Renal cortical epithelial cell (primary cell): ENCODE results near the gene MUL1. TPM values are rescaled to one million over a fixed set of nuclear protein-coding genes. Genes with fewer than 3 reads are reported as not detected.
"Not testable (repeated sequence)": the region's sequence is repeated elsewhere in the genome, so short reads cannot be mapped to it uniquely, and the experiment has no call there.

ENCODE experiments used
- DNase-seq: peaks from one replicate; pipeline ENCODE4 v3.0.0-alpha.2; 2011; ENCODE audit warnings: low read depth
- total RNA-seq: library from RNA; depleted of rRNA; stranded (reverse); fragments of >200 nt; gene quantifications from 2 replicates; pipeline ENCODE4 v1.2.3, GENCODE V29; 2014

Gene MUL1
- total RNA-seq, 1 donor from 2014 or later = 66.7 TPM

DNA sequence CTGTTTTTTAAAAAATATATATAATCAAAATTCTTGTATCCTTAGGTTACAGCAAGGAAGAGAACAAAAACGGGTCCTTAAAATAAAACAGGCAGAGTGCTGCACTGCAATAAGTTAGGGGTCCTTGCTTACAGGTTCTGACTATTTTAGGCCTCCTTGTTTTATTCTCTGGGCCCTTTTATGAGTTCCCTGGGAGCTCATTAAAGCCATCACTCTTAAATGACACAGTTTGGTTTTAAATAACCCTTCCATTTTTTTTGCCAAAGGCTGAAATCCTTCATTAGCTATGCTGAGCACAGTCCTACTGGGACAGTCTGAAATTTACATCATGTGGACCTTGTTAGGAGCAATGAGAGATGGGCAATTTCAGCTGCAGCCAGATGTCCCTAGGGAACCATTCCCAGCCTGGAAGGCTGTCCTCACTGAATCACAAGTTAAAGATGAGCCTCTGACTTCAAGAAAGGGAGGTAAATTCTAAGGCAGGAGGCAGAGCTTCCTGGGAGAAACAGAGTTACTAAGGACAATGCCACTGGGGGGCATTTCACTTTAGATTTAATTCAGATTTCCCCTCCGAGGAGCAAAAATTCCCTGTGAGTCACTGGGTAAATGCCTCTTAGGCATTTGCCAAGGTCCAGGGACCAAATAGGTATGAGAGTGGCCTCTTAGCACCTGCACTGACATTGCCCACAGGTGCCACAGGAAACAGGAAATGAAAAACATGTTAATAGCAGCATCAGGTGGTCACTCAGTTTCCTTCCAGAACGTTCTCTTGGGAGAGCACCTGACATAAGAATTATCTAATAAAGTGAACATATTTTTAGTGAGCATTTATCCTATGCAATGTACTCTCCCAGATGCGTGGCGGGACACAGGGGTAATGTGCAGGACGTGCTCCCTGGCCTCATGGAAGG, 3.8 kb upstream of the MUL1 start:
- peak; percentile 39 for DNase-seq

GRCh38 chr1:20508411-20508771, 440 bp upstream of the MUL1 start:
- DNase-seq = no peak

DNA sequence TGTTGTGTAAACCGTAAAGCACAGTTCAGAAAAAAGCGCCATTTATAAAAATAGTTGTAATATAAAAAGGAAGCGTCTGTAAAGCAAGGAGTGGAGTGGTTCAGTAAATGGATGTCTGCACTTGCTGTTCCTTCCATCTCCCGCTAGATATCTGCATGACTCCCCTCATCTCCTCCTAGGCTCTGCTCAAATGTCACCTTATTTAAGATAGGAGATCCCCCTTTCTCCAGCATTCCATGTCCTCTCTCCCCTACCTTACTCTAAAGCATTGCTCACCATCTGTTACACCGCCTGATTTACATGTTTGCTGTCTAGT, 745 bp downstream of the MUL1 start:
- DNase-seq = no peak

GRCh38 chr1:20505488-20505887, 2.5 kb downstream of the MUL1 start:
- no peak for DNase-seq

DNA sequence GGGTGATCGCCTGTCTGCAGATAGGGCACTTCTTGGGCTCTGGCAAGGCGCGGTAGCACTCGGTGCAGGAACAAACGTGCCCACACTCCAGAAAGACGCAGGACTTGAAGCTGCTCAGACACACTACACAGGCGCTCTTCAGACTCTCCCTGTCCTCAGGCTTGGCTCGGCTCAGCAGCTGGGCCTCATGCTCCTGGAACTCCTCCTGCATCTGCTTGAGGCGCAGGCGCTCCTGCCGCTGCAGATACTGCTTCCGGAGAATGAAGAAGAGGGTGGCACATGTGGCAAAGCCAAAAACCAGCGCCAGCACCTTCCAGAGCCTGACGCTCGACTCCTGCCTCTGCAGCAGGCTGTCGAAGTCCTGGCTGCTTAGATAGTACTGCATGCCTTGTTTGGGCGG, 7.2 kb downstream of the MUL1 start:
- DNase-seq = no peak

- DNase-seq = no peak
Measured at GRCh38 chr1:20499718-20500117, 8.2 kb downstream of the MUL1 start.

DNA sequence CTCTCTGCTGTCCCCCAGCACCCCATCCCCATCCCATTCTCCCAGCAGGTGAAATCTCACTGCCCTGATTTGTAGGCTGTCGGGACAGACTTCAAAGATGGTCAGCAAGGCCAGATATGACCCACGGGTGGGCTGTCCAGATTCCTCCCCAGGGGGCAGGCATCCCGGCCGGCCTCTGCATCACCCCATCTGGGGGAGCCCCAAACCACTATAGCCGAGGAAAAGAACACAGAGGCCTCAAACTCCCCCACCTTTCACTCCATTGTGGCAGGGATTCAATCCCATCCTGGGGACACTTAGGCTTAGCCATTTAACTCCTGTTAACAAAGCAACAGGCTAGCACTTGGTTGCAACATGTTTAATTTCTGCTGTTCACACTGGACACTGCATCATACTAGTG, 8.8 kb downstream of the MUL1 start:
- no peak for DNase-seq

GRCh38 chr1:20498116-20498515, 9.8 kb downstream of the MUL1 start:
- DNase-seq = no peak

DNA sequence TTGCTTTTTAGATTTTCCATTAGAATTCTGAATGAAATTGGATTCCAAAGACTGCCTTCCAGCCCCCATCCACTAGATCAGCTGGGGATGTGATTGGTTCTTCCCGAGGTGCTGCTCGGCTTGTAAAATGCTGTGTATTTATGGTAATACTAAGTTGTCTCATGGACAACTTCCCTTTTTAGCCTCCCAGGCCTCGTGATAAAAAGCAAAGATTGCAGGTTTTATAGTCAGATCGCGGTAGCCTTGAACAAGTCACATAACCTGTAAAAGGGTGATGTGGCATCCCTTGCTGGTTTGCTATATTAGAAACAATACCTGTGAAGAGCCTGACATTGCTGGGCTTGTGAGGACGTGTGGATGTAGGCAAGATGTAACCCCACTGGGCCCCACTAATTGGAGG, 10.4 kb downstream of the MUL1 start:
- no peak for DNase-seq

DNA sequence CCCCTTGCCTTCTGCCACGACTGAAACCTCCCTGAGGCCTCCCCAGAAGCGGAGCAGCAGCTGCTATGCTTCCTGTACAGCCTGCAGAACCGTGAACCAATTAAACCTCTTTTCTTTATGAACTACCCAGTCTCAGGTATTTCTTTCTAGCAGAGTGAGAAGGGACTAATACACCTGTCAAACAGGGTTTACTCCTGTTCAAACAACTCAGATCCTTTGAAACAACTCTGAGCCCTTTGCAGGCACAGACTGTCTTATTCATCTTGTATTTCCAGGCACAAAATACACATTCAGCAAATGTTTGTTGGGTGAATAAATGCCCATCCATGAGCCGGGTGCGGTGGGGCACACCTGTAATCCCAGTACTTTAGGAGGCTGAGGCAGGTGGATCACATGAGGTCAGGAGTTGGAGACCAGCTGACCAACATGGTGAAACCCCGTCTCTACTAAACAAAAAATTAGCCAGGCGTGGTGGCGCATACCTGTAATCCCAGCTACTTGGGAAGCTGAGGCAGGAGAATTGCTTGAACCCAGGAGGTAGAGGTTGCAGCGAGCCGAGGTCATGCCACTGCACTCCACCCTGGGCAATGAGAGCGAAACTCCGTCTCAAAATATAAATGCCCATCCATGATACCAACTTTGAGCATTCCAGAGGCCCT, 11.1 kb downstream of the MUL1 start:
- DNase-seq = not testable (repeated sequence)

DNA sequence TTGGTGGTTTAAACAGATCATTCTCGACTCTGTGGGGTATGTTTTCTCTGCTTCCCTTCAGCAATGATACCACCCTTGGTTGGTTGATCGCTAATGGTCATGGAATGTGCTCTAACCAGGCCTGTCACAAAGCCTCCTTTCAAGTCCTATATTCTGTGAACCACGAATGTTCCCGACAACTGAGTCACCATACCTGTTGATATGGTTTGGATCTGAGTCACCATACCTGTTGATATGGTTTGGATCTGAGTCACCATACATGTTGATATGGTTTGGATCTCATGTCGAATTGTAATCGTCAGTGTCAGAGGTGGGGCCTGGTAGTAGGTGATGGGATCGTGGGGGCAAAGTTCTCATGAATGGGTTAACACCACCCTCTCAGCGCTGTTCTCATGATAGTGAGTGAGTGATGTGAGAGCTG, 11.7 kb downstream of the MUL1 start:
- DNase-seq = peak; percentile 95

GRCh38 chr1:20495661-20496060, 12.3 kb downstream of the MUL1 start:
- DNase-seq = no peak

DNA sequence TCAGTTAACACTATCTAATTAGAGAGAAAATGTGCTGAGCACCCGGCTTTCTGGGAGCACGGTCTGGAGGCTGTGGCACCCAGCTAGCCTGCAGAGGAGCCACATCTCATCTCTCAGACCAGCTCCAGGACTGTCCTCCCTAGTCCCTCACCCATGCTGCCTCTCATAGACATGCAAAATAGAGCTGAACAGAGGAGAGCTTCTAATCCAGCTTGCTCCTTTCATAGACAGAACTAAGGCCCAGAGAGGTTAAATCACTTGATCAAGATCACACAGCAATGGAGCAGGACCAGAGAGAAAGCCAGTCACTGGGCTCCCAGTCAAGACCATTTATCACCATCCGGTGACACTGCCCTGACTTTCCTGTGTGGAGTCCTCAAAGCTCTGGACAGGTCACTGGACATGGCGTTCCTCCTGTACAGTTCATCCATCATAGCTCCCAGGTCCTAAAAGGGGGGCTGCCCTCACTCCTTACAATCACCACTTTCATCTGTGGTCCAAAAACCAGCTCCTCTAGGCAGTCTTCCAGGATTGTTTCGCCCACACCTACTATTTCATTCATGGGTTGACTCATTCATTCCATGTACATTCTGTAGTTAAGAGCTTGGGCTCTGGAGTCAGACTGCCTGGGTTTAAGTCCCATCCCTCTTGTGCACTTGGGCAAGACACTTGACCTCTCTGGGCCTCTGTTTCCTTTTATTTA, 13.2 kb downstream of the MUL1 start:
- peak; percentile 94 for DNase-seq

DNA sequence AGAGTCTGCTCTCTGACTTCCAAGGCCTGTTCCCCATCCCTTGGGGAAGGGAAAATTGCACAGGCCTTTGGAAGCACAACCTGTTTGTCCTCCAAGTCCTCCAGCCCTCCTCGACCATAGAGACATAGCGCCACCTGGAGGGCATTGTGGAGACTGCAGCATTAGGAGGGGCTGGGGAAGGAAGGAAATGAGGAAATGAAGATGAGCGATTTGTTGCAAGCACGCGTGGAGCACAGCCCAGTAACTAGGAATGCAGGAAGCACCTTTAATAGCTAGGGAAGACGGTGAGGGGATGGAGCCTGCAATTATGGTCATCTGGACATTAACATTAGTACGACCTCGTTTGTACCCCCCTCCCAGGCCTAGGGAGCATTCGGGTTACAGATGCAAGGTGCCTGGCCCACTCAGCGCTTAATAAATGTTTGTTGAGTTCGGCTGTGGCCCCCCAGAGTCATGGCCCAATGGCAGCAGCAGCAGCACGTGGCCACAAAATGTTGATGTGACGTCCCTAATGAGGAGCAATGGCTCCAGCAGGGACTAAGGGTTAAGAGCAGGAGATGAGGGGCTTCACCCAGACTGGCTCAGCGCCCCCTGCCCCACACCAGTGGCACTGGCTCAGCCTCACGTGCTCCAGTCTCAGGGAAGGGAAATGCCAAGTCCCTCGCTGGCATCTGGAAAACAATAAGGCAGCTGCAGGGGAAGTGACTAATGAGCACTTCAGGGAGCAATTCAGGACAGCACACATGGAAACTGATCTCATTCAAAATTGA, 13.9 kb downstream of the MUL1 start:
- peak; percentile 87 for DNase-seq

DNA sequence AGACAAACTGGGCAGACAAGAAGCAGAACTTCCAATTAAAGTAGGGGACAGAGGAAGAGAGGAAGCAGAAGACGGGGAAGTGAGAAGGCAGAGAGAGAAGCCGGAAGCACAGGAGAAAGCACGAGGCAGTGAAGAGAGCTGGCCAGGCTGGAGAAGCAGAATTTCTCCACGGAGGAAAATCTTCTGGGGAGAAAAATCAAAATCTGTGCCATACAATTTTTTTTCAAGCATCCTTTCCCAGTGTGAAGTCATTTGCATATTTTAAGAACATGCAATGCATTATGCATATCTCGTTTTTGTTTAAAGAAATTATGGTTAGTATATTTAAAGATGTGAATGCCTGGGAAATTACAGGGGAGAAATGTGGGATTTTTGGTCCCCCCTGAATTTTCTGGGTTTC, 14.6 kb downstream of the MUL1 start:
- no peak for DNase-seq

- DNase-seq = no peak
Measured at GRCh38 chr1:20492751-20493150, 15.2 kb downstream of the MUL1 start.

GRCh38 chr1:20491866-20492265, 16.1 kb downstream of the MUL1 start:
- DNase-seq = no peak

DNA sequence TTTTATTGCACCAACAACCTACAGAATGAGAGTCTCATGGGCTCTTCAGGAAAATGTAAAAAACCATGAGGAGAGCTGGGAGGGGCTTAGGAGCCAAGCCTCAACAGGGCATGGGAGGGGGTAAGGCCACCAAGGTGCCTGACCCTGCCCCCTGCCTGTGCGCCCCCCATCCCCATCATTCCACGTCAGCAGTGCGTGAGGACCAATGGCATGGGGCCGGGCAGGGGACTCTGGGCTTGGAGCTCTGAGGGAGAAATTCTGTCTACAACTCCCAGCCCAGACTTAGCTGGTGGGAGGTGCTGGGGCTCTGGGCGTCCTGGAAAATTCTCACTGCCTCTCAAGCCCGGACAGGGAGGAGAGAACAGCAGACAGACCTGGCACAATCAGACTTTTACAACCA, 16.8 kb downstream of the MUL1 start:
- no peak for DNase-seq

GRCh38 chr1:20487236-20487590, 20.7 kb downstream of the MUL1 start:
- DNase-seq = no peak

- peak; percentile 48 for DNase-seq
Measured at GRCh38 chr1:20486457-20487235, 21.3 kb downstream of the MUL1 start.
